Erythroblast (primary cell): ENCODE results near the gene RCOR3.

Experiments used
- GATA1 ChIP-seq: IDR thresholded peaks from 2 replicates; pipeline ENCODE4 v1.6.1; 2011; ENCODE audit warnings: low read depth, mild to moderate bottlenecking, control low read depth, low read length, moderate library complexity
- POLR2A ChIP-seq: IDR thresholded peaks from 2 replicates; pipeline ENCODE4 v1.6.1; 2011; ENCODE audit warnings: mild to moderate bottlenecking, low read length

DNA sequence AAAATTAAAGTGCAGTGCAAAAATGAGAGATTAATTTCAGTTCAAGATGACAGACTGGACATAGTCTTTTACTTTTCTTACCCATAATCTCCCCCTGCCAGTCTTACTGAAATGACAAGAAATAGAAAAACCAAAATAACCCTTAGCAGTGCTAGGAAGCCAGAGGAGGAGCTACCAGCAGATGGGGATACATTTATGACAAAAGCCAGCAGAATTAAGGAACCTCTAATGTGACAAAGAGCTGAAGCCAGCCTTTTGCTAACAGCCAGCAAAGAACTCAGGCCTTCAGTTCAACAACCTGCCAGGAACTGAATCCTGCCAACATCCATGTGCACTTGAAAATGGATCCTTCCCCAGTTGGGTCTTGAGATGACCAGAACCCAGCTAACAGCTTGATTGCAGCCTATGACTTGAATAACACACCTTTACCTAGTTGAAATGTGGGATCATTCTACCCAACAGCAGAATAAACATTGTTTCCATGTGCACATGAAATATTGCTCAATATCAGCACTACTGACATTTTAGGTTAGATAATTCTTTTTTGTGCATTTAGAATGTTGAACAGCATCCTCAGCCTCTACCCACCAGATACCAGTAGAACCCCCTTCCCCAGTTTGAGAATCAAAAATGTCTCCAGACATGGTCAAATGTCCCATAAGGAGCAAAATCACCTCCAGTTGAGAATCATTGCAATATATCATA lies 59.6 kb downstream of the RCOR3 start:
- TF ChIP-seq POLR2A (no peak), GATA1 (no peak)
